ENCODE measurements around the gene SLC6A8.

The SLC6A8 gene

DNA sequence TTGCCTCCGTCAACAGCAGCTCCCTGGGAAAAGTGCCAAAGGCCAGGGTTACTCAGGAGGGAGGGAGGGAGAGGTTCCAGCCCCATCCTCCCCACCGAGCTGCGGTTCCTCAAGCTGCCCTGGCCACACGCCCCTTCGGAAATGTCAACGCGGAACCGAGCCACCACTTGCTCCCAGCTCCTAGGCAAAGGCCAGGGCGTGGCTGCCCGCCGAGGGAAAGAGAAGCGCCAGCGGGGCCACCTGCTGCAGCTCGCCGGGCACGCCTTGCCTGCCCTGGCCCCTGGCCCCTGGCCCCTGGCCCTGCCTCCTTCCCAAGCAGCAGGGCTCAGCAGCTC is 15.3 kb downstream of the SLC6A8 start:
- TF ChIP-seq TAF1 (IDR thresholded peaks at IDR 0.05; ENCODE audit: low read depth), result no peak

DNA sequence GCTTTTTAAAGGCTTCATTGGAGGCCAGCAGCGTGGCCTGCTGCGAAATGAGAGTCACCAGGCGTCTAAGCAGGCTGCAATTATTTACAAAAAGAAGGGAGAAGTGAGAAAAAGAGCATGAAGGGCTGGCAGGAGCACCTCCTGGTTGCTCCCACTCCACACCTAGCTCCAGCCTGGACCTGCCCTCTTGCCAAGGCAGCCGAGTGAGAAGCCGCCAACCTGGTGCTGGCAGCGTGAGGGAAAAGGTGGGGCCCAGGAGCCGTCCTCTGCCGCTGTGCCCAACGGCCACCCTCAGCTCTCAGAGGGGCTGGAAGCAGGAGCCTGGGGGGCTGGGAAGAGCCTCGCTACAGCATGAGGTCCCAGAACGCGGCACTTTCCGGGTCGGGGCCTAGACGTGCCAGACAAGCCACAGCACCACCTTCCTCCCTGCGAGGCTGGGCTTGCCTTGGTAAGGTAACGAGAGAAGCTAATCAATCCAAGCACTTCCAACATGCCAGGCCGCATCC is 16.3 kb downstream of the SLC6A8 start:
- TF ChIP-seq EGR1 (IDR thresholded peaks at IDR 0.05) (no peak), CREB1 (IDR thresholded peaks at IDR 0.05; ENCODE audit: low read depth) (no peak), CEBPB (IDR thresholded peaks at IDR 0.05) (no peak), TEAD4 (IDR thresholded peaks at IDR 0.05) (no peak), ZBTB7A (IDR thresholded peaks at IDR 0.05; ENCODE audit: low read depth) (no peak), EP300 (IDR thresholded peaks at IDR 0.05; ENCODE audit: borderline replicate concordance) (no peak), FOXM1 (IDR thresholded peaks at IDR 0.05; ENCODE audit: borderline replicate concordance, low read depth) (no peak), YY1 (IDR thresholded peaks at IDR 0.05; ENCODE audit: low read depth) (no peak), RAD21 (IDR thresholded peaks at IDR 0.05; ENCODE audit: low read depth) (no peak), TCF12 (IDR thresholded peaks at IDR 0.05; ENCODE audit: low read depth) (no peak), NFIC (IDR thresholded peaks at IDR 0.05) (no peak), TAF1 (IDR thresholded peaks at IDR 0.05; ENCODE audit: low read depth) (no peak)
- TF ChIP-seq, protein P1, sequence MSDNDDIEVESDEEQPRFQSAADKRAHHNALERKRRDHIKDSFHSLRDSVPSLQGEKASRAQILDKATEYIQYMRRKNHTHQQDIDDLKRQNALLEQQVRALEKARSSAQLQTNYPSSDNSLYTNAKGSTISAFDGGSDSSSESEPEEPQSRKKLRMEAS (IDR thresholded peaks at IDR 0.05), result no peak
- TF ChIP-seq, protein P2, sequence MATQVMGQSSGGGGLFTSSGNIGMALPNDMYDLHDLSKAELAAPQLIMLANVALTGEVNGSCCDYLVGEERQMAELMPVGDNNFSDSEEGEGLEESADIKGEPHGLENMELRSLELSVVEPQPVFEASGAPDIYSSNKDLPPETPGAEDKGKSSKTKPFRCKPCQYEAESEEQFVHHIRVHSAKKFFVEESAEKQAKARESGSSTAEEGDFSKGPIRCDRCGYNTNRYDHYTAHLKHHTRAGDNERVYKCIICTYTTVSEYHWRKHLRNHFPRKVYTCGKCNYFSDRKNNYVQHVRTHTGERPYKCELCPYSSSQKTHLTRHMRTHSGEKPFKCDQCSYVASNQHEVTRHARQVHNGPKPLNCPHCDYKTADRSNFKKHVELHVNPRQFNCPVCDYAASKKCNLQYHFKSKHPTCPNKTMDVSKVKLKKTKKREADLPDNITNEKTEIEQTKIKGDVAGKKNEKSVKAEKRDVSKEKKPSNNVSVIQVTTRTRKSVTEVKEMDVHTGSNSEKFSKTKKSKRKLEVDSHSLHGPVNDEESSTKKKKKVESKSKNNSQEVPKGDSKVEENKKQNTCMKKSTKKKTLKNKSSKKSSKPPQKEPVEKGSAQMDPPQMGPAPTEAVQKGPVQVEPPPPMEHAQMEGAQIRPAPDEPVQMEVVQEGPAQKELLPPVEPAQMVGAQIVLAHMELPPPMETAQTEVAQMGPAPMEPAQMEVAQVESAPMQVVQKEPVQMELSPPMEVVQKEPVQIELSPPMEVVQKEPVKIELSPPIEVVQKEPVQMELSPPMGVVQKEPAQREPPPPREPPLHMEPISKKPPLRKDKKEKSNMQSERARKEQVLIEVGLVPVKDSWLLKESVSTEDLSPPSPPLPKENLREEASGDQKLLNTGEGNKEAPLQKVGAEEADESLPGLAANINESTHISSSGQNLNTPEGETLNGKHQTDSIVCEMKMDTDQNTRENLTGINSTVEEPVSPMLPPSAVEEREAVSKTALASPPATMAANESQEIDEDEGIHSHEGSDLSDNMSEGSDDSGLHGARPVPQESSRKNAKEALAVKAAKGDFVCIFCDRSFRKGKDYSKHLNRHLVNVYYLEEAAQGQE (IDR thresholded peaks at IDR 0.05; ENCODE audit: low read depth), result no peak
- TF ChIP-seq, protein P3, sequence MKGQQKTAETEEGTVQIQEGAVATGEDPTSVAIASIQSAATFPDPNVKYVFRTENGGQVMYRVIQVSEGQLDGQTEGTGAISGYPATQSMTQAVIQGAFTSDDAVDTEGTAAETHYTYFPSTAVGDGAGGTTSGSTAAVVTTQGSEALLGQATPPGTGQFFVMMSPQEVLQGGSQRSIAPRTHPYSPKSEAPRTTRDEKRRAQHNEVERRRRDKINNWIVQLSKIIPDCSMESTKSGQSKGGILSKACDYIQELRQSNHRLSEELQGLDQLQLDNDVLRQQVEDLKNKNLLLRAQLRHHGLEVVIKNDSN (IDR thresholded peaks at IDR 0.05), result no peak

DNA sequence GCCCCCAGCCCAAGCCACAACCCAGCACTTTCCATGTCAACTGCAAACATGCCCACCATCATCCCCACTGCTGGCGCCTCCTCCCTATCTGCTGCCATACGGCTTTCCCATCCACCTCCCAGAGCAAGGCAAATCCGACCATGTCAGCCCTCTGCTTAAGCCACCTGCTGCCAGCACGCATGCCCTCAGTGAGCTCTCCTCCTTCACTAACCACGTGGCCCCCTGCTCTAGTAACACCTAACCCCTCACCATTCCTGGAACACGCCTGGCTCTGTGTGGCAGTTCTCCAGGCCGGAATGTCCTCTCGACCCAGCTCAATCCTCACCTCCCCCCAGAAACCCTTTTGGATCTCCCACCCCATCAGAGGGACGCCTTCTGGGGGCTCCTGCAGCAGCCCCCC is 19.1 kb downstream of the SLC6A8 start:
- TF ChIP-seq YY1 (IDR thresholded peaks at IDR 0.05; ENCODE audit: low read depth) (no peak), CREB1 (IDR thresholded peaks at IDR 0.05; ENCODE audit: low read depth) (no peak), EP300 (IDR thresholded peaks at IDR 0.05; ENCODE audit: borderline replicate concordance) (no peak), RAD21 (IDR thresholded peaks at IDR 0.05; ENCODE audit: low read depth) (no peak), TEAD4 (IDR thresholded peaks at IDR 0.05) (no peak), FOXM1 (IDR thresholded peaks at IDR 0.05; ENCODE audit: borderline replicate concordance, low read depth) (no peak), EGR1 (IDR thresholded peaks at IDR 0.05) (no peak), ZBTB7A (IDR thresholded peaks at IDR 0.05; ENCODE audit: low read depth) (no peak), CEBPB (IDR thresholded peaks at IDR 0.05) (no peak)
- TF ChIP-seq, protein P1 (IDR thresholded peaks at IDR 0.05), result no peak
- TF ChIP-seq, protein P2 (IDR thresholded peaks at IDR 0.05; ENCODE audit: low read depth), result no peak

DNA sequence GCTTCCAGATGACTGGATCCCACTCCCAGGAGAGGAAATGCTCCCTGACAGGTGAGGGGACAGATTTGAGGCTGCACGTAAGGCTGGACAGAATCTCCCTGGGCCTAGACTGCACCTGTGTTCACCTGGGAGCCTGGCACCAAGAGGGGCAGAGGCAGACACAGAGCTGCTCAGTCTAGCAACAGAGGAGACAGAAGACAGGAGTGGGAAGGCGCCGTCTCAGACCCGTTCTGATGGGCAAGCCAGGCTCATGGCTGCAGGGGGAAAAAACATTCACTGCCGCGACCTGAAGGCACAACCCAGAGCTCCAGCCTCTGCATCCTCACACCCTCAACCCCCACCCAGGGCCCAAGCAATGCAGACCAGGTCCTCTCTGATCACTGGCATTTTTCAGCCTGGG is 19.7 kb downstream of the SLC6A8 start:
- TF ChIP-seq YY1 (IDR thresholded peaks at IDR 0.05; ENCODE audit: low read depth) (no peak), TEAD4 (IDR thresholded peaks at IDR 0.05) (no peak), FOXM1 (IDR thresholded peaks at IDR 0.05; ENCODE audit: borderline replicate concordance, low read depth) (no peak), RAD21 (IDR thresholded peaks at IDR 0.05; ENCODE audit: low read depth) (no peak), CREB1 (IDR thresholded peaks at IDR 0.05; ENCODE audit: low read depth) (no peak), TAF1 (IDR thresholded peaks at IDR 0.05; ENCODE audit: low read depth) (no peak), EGR1 (IDR thresholded peaks at IDR 0.05) (no peak), TCF12 (IDR thresholded peaks at IDR 0.05; ENCODE audit: low read depth) (no peak), CEBPB (IDR thresholded peaks at IDR 0.05) (no peak), ZBTB7A (IDR thresholded peaks at IDR 0.05; ENCODE audit: low read depth) (no peak), NFIC (IDR thresholded peaks at IDR 0.05) (no peak), EP300 (IDR thresholded peaks at IDR 0.05; ENCODE audit: borderline replicate concordance) (no peak)
- TF ChIP-seq, protein P3 (IDR thresholded peaks at IDR 0.05), result no peak
- TF ChIP-seq, protein P1 (IDR thresholded peaks at IDR 0.05), result no peak
- TF ChIP-seq, protein P2 (IDR thresholded peaks at IDR 0.05; ENCODE audit: low read depth), result no peak

Data from Ishikawa (cell line).